Psoas muscle (tissue), 8 donors: Measurements from ENCODE around the gene TBC1D1. TPM values are rescaled to one million over a fixed set of nuclear protein-coding genes. Genes with fewer than 3 reads are reported as not detected.
A peak's percentile ranks its signal among the peaks of the same experiment; 100 is the strongest.

Experiments
- ATAC-seq, 4 donors: fragments of 200-7000 bp; cut with Tn5 transposase; one replicate each; pipeline ENCODE4 v1.9.1; 2020; ENCODE audit warnings: moderate library complexity in 3 of 4, mild to moderate bottlenecking in 2 of 4
- DNase-seq, 2 donors: peaks; one replicate each; pipeline ENCODE4 v3.0.0-alpha.2; 2020
- H3K27ac ChIP-seq: fragments of 200-600 bp; one replicate; pipeline ENCODE4 v1.8.0; 2022
- H3K27me3 ChIP-seq, 3 donors: fragments of 200-600 bp in 1 of 3; one replicate each; pipeline versions ENCODE4 v1.6.1 to v1.8.0; 2013 to 2022; ENCODE audit warnings: low read length in 2 of 3, mild to moderate bottlenecking in 2 of 3, moderate library complexity in 1 of 3; ENCODE audit not compliant: insufficient read depth in 3 of 3
- H3K36me3 ChIP-seq, 2 donors: fragments of 200-600 bp in 1 of 2; one replicate each; pipeline versions ENCODE4 v1.6.1 to v1.8.0; 2013 to 2022; ENCODE audit warnings: low read depth in 1 of 2, mild to moderate bottlenecking in 1 of 2, moderate library complexity in 1 of 2; ENCODE audit not compliant: insufficient read depth in 1 of 2
- H3K4me1 ChIP-seq: fragments of 200-600 bp; one replicate; pipeline ENCODE4 v1.8.0; 2022
- H3K4me3 ChIP-seq: fragments of 200-600 bp; one replicate; pipeline ENCODE4 v1.8.0; 2022; ENCODE audit warnings: mild to moderate bottlenecking
- H3K9me3 ChIP-seq: fragments of 200-600 bp; one replicate; pipeline ENCODE4 v1.8.0; 2022
- WGBS, 3 donors: extraction: QIAGEN DNeasy Blood & Tissue Kit; methylation state at CpG; one replicate each; pipeline versions ENCODE4 v1.1.6 to v1.1.7; 2013; 5-methylcytosine and 5-hydroxymethylcytosine counted together
- intact Hi-C, 2 donors: fragments of 100-400 bp; cut with DNase I; formaldehyde crosslinking; loops; one replicate each; pipeline versions ENCODE4 v1.11.0 to v1.14.2; 2022
- polyA plus RNA-seq, 3 donors: library from polyadenylated mRNA; stranded (reverse); fragments of 200-250 nt; gene quantifications; one replicate each; pipeline ENCODE4 v1.2.3, GENCODE V29; 2013
- total RNA-seq, 4 donors: library from RNA; stranded (reverse); fragmentation: NEBNext Ultra II Directional in 2 of 4; extraction: Animal tissue kit (Norgen Biotek cat#: 25700) in 2 of 4; gene quantifications; one replicate each; pipeline versions ENCODE4 v1.2.1 to v1.2.4, GENCODE V29; 2021 to 2023
- TF ChIP-seq, protein P1 (sequence below): fragments of 200-600 bp; IDR thresholded peaks from one replicate; pipeline ENCODE4 v1.8.0; 2022; ENCODE audit warnings: antibody characterized with exemption
- donor health status: healthy with polysubstance abuse.
- donor health status: DM: no; HTN: no; CAD: no; lungs with moderate emphysema.
- donor health status: Bipolar disorder and iron deficiency.
- donor health status: healthy.
- donor health status: DM: yes; HTN: yes; CAD: no.
- donor health status: DM: no; HTN: no; CAD: no.
- donor health status: DM: no; HTN: no; CAD: no.
- donor health status: DM: yes; HTN: yes; CAD: no.

TBC1D1 gene
- total and polyA plus RNA-seq, 7 donors, result 18.1 to 130 (median 42.5) TPM

DNA sequence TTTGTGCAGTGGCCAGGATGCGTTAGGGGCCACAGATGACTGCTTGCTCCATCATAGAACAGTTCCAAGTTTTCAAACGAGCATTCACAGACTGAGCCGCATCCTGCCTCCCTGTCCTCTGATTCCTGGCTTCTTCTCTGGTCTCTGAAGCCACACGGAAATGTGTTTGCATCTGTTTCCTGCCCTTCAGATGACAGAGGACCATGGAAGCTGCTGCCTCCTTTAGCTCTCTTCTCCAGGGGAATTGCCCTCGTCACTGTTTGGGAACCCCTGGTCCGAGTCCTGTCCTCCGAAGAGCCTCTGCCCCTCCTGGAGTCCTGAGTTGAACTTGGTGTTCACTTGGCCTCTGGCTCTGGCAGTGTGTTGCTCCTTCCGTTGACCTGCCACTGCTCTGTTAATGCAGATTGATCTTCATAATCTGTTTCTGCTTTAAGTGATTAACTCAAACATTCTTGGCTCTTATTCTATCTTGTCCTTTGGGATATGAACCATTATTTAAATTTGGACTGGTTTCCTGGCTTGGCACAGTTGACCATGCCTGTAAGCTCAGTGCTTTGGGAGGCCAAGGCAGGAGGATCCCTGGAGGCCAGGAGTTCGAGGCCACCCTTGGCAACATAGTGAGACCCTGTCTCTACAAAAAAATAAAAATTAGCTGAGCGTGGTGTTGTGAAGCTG, 165.3 kb downstream of the TBC1D1 start:
- 49 to 61% (median 50%) methylated on average over 10 of the region's 10 CpGs for WGBS, 3 donors

DNA sequence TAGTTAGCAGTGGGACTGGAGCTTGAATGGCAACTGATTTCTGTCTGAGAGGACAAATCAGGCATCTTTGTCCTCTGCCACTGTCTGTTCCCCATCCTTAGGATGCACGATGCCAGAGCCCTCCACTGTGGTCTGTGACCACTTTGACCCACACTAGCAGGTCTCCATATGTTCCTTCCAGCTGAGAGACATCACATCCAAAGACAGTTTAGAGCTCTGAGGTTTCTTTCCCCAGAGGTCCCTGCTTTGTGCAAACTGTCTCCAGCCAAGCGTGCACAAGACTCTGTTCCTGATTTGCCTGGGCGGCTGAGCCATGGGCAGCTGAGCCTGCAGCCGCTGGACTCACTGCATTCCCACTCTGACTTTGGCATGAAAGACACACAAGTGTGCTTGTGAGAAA, 167.3 kb downstream of the TBC1D1 start:
- WGBS, 3 donors, result 70 to 77% (median 73%) methylated on average over 4 of the region's 4 CpGs
- Histone ChIP-seq H3K4me1 (no peaks in the 10 kb centered on the region), H3K27me3 (no peaks in the 10 kb centered on the region), H3K27ac (no peak overlapping the region), H3K36me3 (peaks cover 2 to 36% of the 10 kb centered on the region in 2 donors), H3K4me3 (no peak overlapping the region), H3K9me3 (no peaks in the 10 kb centered on the region)
- ATAC-seq (no peak), DNase-seq (no peak)
- TF ChIP-seq, protein P1, sequence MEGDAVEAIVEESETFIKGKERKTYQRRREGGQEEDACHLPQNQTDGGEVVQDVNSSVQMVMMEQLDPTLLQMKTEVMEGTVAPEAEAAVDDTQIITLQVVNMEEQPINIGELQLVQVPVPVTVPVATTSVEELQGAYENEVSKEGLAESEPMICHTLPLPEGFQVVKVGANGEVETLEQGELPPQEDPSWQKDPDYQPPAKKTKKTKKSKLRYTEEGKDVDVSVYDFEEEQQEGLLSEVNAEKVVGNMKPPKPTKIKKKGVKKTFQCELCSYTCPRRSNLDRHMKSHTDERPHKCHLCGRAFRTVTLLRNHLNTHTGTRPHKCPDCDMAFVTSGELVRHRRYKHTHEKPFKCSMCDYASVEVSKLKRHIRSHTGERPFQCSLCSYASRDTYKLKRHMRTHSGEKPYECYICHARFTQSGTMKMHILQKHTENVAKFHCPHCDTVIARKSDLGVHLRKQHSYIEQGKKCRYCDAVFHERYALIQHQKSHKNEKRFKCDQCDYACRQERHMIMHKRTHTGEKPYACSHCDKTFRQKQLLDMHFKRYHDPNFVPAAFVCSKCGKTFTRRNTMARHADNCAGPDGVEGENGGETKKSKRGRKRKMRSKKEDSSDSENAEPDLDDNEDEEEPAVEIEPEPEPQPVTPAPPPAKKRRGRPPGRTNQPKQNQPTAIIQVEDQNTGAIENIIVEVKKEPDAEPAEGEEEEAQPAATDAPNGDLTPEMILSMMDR, result no peak
- intact Hi-C loops, result no loop called here

More for the DNA sequence above, 165.3 kb downstream of the TBC1D1 start:
- peak in 3 of 4 donors; percentile 35 to 43 (median 39) for ATAC-seq
- no peaks in the 10 kb centered on the region for H3K9me3 ChIP-seq
- peaks cover 2 to 49% of the 10 kb centered on the region in 2 donors for H3K36me3 ChIP-seq
- no peak overlapping the region for H3K4me3 ChIP-seq
- peak overlapping the region; percentile 46 for H3K27ac ChIP-seq
- intact Hi-C loops, result no loop called here
- DNase-seq, result no peak
- H3K4me1 ChIP-seq, result no peaks in the 10 kb centered on the region
- H3K27me3 ChIP-seq, result no peaks in the 10 kb centered on the region
- TF ChIP-seq, protein P1, result no peak

DNA sequence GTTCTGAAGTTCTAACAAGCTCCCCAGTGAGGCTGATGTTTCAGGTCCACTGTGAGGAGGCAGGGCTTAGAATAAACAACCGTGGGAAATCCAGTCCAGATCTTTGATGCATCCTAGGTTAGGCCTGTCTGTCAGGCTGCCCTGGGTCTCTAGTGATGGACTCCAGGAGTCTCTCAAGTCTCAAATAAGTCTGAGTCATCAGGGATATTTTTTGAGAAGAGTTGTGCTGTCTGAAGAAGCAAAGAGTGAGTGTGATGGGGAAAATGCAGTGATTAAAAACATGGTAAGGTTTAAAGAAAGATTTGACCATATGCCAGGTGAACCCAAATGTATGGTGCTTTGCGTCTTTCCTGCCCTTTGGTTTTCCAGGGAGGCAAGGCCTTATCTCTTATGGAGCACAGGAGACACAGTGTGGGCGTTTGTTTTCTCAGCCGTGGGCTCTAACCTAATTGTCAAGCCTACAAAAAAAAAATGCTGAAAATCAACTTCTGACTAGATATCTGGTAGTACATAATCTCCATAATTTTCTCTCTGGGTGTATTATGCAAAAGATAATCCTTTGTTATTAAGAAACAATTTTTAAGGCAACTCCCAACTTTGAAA, 170.0 kb downstream of the TBC1D1 start:
- DNase-seq (no peak), ATAC-seq (peak in 1 of 4 donors; percentile 48)
- H3K4me1 ChIP-seq, result no peaks in the 10 kb centered on the region
- no peaks in the 10 kb centered on the region for H3K27me3 ChIP-seq
- no peak overlapping the region for H3K27ac ChIP-seq
- no peak overlapping the region for H3K4me3 ChIP-seq
- intact Hi-C loops, result loop anchor here (5.0 to 10.0 kb wide), 5 partner anchors 114 to 721 kb away; partner anchors contain the start of gene TLR10 (in 1 of the 2)
- no peaks in the 10 kb centered on the region for H3K9me3 ChIP-seq
- TF ChIP-seq, protein P1, result no peak
- peaks cover 0 to 15% of the 10 kb centered on the region in 2 donors for H3K36me3 ChIP-seq
- WGBS, 3 donors, result 71 to 74% (median 72%) methylated on average over 4 of the region's 4 CpGs

DNA sequence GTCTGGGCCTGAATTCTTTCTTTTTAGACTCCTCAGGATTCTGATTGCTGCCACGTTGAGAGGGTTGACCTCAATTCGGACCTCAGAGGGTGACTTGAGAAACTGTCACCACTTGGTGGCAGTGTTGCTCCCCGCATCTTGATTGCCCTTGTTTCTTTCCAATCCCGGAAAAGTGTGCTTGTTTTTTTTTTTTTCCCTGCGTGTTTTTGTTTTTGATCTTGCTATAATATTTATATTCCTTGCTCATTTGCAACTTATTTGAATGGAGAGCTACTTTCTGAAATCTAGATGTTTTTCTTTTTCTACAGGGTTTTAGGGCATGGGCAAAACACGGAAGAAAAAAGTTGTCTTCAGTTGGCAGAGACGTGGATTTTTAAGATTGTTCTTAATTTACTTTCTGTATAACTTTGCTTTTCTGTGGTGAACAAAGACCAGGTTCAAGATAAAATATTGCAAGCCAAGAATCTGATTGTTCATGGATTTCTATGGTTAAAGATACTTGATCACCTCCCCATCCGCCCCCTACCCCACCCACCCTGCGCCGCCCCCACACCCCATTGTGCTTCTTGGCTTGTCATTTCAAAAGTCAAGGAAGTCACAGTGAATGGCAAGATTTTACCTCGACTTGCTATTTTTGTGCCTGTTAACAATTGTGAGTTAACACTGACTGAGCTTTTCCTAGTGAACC, 171.3 kb downstream of the TBC1D1 start:
- H3K27me3 ChIP-seq, result no peaks in the 10 kb centered on the region
- TF ChIP-seq, protein P1, result peak; percentile 86
- peak; percentile 70 to 90 (median 80) for ATAC-seq
- H3K27ac ChIP-seq, result no peak overlapping the region
- H3K36me3 ChIP-seq, result peaks cover 0 to 15% of the 10 kb centered on the region in 2 donors
- H3K9me3 ChIP-seq, result no peaks in the 10 kb centered on the region
- H3K4me1 ChIP-seq, result no peaks in the 10 kb centered on the region
- WGBS, 3 donors, result 16 to 25% (median 19%) methylated on average over 11 of the region's 11 CpGs
- H3K4me3 ChIP-seq, result peak overlapping the region; percentile 39
- peak; percentile 76 to 79 for DNase-seq
- intact Hi-C loops, result loop anchor here (2.0 to 10.0 kb wide), 6 partner anchors 113 to 720 kb away; partner anchors contain the start of gene TLR10 (in 1 of the 2)
